Neural cell (in vitro differentiated cells): ENCODE data around the gene KCNIP4. TPM values are rescaled to one million over a fixed set of nuclear protein-coding genes. Genes with fewer than 3 reads are reported as not detected.
A peak's percentile ranks its signal among the peaks of the same experiment; 100 is the strongest.

Experiments used
- H2AFZ ChIP-seq: fragments of 200-600, 300-800 bp; sonication (generic), shearing (Covaris generic); 2 replicates; pipeline ENCODE4 v1.6.0; 2014; ENCODE audit warnings: low read depth, mild to moderate bottlenecking, antibody characterized with exemption, low read length, moderate library complexity
- H3F3A ChIP-seq: fragments of 200-600 bp; shearing (Covaris generic); 2 replicates; pipeline ENCODE4 v1.6.1; 2016; ENCODE audit warnings: mild to moderate bottlenecking, moderate library complexity, mixed read lengths, antibody characterized with exemption, low read length; ENCODE audit not compliant: insufficient read depth, poor library complexity, severe bottlenecking
- H3K27ac ChIP-seq: fragments of 200-600, 300-800 bp; sonication (generic), shearing (Covaris generic); 2 replicates; pipeline ENCODE4 v1.5.1; 2014; ENCODE audit warnings: mild to moderate bottlenecking, low read length, moderate library complexity
- H3K27me3 ChIP-seq: fragments of 300-800, 200-600 bp; sonication (generic), shearing (Covaris generic); 2 replicates; pipeline ENCODE4 v1.6.0; 2014; ENCODE audit warnings: mild to moderate bottlenecking, low read depth, low read length, moderate library complexity; ENCODE audit not compliant: insufficient read depth
- H3K36me3 ChIP-seq: fragments of 300-800, 200-600 bp; sonication (generic), shearing (Covaris generic); 2 replicates; pipeline ENCODE4 v1.5.1; 2014; ENCODE audit warnings: mild to moderate bottlenecking, antibody characterized with exemption, low read length, moderate library complexity; ENCODE audit not compliant: insufficient read depth
- H3K4me2 ChIP-seq: fragments of 300-800, 200-600 bp; sonication (generic), shearing (Covaris generic); 2 replicates; pipeline ENCODE4 v1.6.0; 2014; ENCODE audit warnings: mild to moderate bottlenecking, low read length
- H3K4me3 ChIP-seq: fragments of 300-800, 200-600 bp; sonication (generic), shearing (Covaris generic); 2 replicates; pipeline ENCODE4 v1.5.1; 2014; ENCODE audit warnings: mild to moderate bottlenecking, low read length, moderate library complexity
- H3K79me2 ChIP-seq: fragments of 200-600 bp; shearing (Covaris generic); replicated peaks from 2 replicates; pipeline ENCODE4 v1.6.0; 2014; ENCODE audit warnings: mild to moderate bottlenecking, low read length, moderate library complexity; ENCODE audit not compliant: insufficient read depth
- H3K9ac ChIP-seq: fragments of 300-800, 200-600 bp; sonication (generic), shearing (Covaris generic); 2 replicates; pipeline ENCODE4 v1.6.1; 2016; ENCODE audit warnings: mild to moderate bottlenecking, low read length, mixed read lengths
- H3K9me2 ChIP-seq: fragments of 200-600 bp; shearing (Covaris generic); 2 replicates; pipeline ENCODE4 v1.6.1; 2016; ENCODE audit warnings: mild to moderate bottlenecking, low read length, mixed read lengths; ENCODE audit not compliant: insufficient read depth
- H3K9me3 ChIP-seq: fragments of 200-600, 300-800 bp; sonication (generic), shearing (Covaris generic); 2 replicates; pipeline ENCODE4 v1.6.1; 2016; ENCODE audit warnings: mild to moderate bottlenecking, mixed run types, low read length, moderate library complexity, mixed read lengths
- H4K20me1 ChIP-seq: fragments of 200-600 bp; shearing (Covaris generic); 2 replicates; pipeline ENCODE4 v1.6.1; 2016; ENCODE audit warnings: mild to moderate bottlenecking, mixed run types; ENCODE audit not compliant: insufficient read depth
- EP300 ChIP-seq: fragments of 450-650 bp; conservative IDR thresholded peaks from 2 replicates; pipeline ENCODE4 v1.6.1; 2014; ENCODE audit warnings: antibody characterized with exemption, mild to moderate bottlenecking, moderate library complexity; ENCODE audit not compliant: poor library complexity, severe bottlenecking
- EZH2 ChIP-seq: fragments of 200-600, 300-800 bp; shearing (Covaris generic), sonication (generic); IDR thresholded peaks from 2 replicates; pipeline ENCODE4 v1.6.1; 2014; ENCODE audit warnings: antibody characterized with exemption, low read length, borderline replicate concordance, mild to moderate bottlenecking; ENCODE audit not compliant: insufficient read depth, poor library complexity, severe bottlenecking
- MXI1 ChIP-seq: fragments of 450-650 bp; conservative IDR thresholded peaks from 2 replicates; pipeline ENCODE4 v1.6.1; 2014; ENCODE audit warnings: antibody characterized with exemption, mild to moderate bottlenecking; ENCODE audit not compliant: poor library complexity, severe bottlenecking
- POLR2AphosphoS5 ChIP-seq: IDR thresholded peaks from 2 replicates; pipeline ENCODE4 v1.6.1; 2012
- RAD21 ChIP-seq: fragments of 450-650 bp; conservative IDR thresholded peaks from 2 replicates; pipeline ENCODE4 v1.6.1; 2014; ENCODE audit warnings: antibody characterized with exemption, mild to moderate bottlenecking, moderate library complexity
- SMC3 ChIP-seq: fragments of 450-650 bp; conservative IDR thresholded peaks from 2 replicates; pipeline ENCODE4 v1.6.1; 2014; ENCODE audit warnings: antibody characterized with exemption, mild to moderate bottlenecking, moderate library complexity; ENCODE audit not compliant: poor library complexity
- TAF1 ChIP-seq: IDR thresholded peaks from 2 replicates; pipeline ENCODE4 v1.6.1; 2012; ENCODE audit warnings: low read depth
- polyA plus RNA-seq: library from polyadenylated mRNA; depleted of rRNA; stranded (reverse); fragments of >200 nt; gene quantifications from 2 replicates; pipeline ENCODE4 v1.2.3, GENCODE V29; 2014
- TF ChIP-seq, protein P1 (sequence below): fragments of 450-650 bp; IDR thresholded peaks from 2 replicates; pipeline ENCODE4 v1.5.1; 2014; ENCODE audit warnings: antibody characterized with exemption, mild to moderate bottlenecking, moderate library complexity; ENCODE audit not compliant: poor library complexity, severe bottlenecking
- TF ChIP-seq, protein P2 (sequence below): IDR thresholded peaks from 2 replicates; pipeline ENCODE4 v1.6.1; 2012; ENCODE audit warnings: borderline replicate concordance

Gene KCNIP4
- polyA plus RNA-seq, 1 donor from 2014 or later, result 22.8 TPM

DNA sequence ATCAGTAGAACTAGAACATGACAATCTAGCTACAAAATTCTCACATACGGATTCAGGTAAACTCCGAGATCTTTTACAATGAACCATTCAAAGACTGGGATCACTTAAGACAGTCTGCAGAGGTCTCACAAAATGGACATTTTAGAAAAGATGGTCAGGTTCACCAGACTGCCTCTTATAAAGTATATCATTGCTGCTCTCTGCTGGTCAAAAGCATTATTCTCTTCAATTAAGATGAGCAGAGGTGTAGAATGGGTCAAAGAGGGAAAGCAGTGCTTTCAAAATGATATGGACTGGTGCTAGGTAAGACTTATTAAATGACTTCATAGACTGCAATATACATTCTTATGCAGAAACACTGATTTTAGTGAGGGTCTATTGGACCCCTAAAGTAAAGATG is 813.6 kb downstream of the KCNIP4 start:
- Histone ChIP-seq H3K4me3 (no peak overlapping the region), H3F3A (no peaks in the 10 kb centered on the region), H3K4me2 (no peak overlapping the region), H3K9me2 (no peaks in the 10 kb centered on the region), H3K79me2 (no peaks in the 10 kb centered on the region), H3K27ac (no peak overlapping the region), H2AFZ (no peak overlapping the region), H4K20me1 (no peaks in the 10 kb centered on the region), H3K9me3 (no peaks in the 10 kb centered on the region), H3K9ac (no peak overlapping the region), H3K27me3 (no peaks in the 10 kb centered on the region), H3K36me3 (no peaks in the 10 kb centered on the region)
- TF ChIP-seq EZH2 (no peak), SMC3 (peak; percentile 75), POLR2AphosphoS5 (no peak), MXI1 (no peak), RAD21 (peak; percentile 73), TAF1 (no peak), EP300 (no peak)
- TF ChIP-seq, protein P1, sequence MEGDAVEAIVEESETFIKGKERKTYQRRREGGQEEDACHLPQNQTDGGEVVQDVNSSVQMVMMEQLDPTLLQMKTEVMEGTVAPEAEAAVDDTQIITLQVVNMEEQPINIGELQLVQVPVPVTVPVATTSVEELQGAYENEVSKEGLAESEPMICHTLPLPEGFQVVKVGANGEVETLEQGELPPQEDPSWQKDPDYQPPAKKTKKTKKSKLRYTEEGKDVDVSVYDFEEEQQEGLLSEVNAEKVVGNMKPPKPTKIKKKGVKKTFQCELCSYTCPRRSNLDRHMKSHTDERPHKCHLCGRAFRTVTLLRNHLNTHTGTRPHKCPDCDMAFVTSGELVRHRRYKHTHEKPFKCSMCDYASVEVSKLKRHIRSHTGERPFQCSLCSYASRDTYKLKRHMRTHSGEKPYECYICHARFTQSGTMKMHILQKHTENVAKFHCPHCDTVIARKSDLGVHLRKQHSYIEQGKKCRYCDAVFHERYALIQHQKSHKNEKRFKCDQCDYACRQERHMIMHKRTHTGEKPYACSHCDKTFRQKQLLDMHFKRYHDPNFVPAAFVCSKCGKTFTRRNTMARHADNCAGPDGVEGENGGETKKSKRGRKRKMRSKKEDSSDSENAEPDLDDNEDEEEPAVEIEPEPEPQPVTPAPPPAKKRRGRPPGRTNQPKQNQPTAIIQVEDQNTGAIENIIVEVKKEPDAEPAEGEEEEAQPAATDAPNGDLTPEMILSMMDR, result peak; percentile 63
- TF ChIP-seq, protein P2, sequence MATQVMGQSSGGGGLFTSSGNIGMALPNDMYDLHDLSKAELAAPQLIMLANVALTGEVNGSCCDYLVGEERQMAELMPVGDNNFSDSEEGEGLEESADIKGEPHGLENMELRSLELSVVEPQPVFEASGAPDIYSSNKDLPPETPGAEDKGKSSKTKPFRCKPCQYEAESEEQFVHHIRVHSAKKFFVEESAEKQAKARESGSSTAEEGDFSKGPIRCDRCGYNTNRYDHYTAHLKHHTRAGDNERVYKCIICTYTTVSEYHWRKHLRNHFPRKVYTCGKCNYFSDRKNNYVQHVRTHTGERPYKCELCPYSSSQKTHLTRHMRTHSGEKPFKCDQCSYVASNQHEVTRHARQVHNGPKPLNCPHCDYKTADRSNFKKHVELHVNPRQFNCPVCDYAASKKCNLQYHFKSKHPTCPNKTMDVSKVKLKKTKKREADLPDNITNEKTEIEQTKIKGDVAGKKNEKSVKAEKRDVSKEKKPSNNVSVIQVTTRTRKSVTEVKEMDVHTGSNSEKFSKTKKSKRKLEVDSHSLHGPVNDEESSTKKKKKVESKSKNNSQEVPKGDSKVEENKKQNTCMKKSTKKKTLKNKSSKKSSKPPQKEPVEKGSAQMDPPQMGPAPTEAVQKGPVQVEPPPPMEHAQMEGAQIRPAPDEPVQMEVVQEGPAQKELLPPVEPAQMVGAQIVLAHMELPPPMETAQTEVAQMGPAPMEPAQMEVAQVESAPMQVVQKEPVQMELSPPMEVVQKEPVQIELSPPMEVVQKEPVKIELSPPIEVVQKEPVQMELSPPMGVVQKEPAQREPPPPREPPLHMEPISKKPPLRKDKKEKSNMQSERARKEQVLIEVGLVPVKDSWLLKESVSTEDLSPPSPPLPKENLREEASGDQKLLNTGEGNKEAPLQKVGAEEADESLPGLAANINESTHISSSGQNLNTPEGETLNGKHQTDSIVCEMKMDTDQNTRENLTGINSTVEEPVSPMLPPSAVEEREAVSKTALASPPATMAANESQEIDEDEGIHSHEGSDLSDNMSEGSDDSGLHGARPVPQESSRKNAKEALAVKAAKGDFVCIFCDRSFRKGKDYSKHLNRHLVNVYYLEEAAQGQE, result no peak

DNA sequence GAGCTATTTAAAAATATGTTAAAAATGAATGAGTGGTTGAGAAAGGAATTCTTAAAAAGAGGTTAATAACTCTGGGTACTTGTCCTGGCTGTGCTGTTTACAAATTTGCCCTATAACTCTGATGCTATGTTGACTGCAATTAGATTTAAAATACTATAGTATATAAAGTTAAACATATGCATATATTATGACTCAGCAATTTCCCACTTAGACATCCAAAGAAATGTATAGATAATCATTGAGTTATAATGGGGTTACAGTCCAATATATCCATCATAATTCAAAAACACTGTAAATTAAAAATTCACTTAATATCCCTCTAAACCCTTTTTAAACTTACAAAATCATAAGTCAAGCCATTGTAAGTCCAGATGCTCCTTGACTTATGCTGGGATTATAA is 818.0 kb downstream of the KCNIP4 start:
- Histone ChIP-seq H3K79me2 (no peaks in the 10 kb centered on the region), H2AFZ (no peak overlapping the region), H3K36me3 (no peaks in the 10 kb centered on the region), H3K9me3 (no peaks in the 10 kb centered on the region), H3K4me3 (no peak overlapping the region), H3K27me3 (no peaks in the 10 kb centered on the region), H3K9ac (no peak overlapping the region), H3F3A (no peaks in the 10 kb centered on the region), H3K27ac (no peak overlapping the region), H3K9me2 (no peaks in the 10 kb centered on the region), H4K20me1 (no peaks in the 10 kb centered on the region), H3K4me2 (no peak overlapping the region)
- TF ChIP-seq EZH2 (no peak), MXI1 (no peak), POLR2AphosphoS5 (no peak), RAD21 (no peak), TAF1 (no peak), EP300 (no peak), SMC3 (no peak)
- TF ChIP-seq, protein P1, result no peak
- TF ChIP-seq, protein P2, result no peak
